Transverse colon (tissue), 4 donors: Measurements from ENCODE around the gene PRLH. TPM values are rescaled to one million over a fixed set of nuclear protein-coding genes. Genes with fewer than 3 reads are reported as not detected.

Experiments
- DNase-seq: peaks from one replicate; pipeline ENCODE4 v3.0.0-alpha.2; 2019
- H3K27ac ChIP-seq, 4 donors: fragments of 200-600 bp; sonication (generic); 2 replicates each; pipeline ENCODE4 v1.5.1; 2016 to 2018; ENCODE audit warnings: inconsistent platforms in 4 of 4
- H3K27me3 ChIP-seq: fragments of 200-600 bp; sonication (generic); 2 replicates; pipeline ENCODE4 v1.5.1; 2017; ENCODE audit warnings: inconsistent platforms
- H3K36me3 ChIP-seq, 4 donors: fragments of 200-600 bp; sonication (generic); 2 replicates each; pipeline ENCODE4 v1.5.1; 2017 to 2019; ENCODE audit warnings: inconsistent platforms in 4 of 4
- H3K4me1 ChIP-seq, 4 donors: fragments of 200-600 bp; sonication (generic); 2 replicates each; pipeline ENCODE4 v1.5.1; 2017 to 2020; ENCODE audit warnings: inconsistent platforms in 4 of 4
- H3K4me3 ChIP-seq, 4 donors: fragments of 200-600 bp; sonication (generic); 1 replicate in 1 of 4; 2 replicates in 3 of 4; pipeline versions ENCODE4 v1.5.1 to v1.6.1; 2017 to 2019; ENCODE audit warnings: inconsistent platforms in 4 of 4
- H3K9me3 ChIP-seq, 2 donors: fragments of 200-600 bp; sonication (generic); 2 replicates each; pipeline ENCODE4 v1.5.1; 2017 to 2019; ENCODE audit warnings: inconsistent platforms in 2 of 2
- EP300 ChIP-seq: sonication (generic); formaldehyde crosslinking; IDR thresholded peaks from one replicate; pipeline ENCODE4 v1.6.1; 2017; ENCODE audit warnings: antibody characterized with exemption, low read depth
- POLR2A ChIP-seq: fragments of 450-650 bp; IDR thresholded peaks from one replicate; pipeline ENCODE4 v1.6.1; 2016; ENCODE audit warnings: antibody characterized with exemption, mild to moderate bottlenecking, moderate library complexity
- POLR2AphosphoS5 ChIP-seq, 3 donors: sonication (generic); formaldehyde crosslinking; IDR thresholded peaks; one replicate each; pipeline ENCODE4 v1.6.1; 2016; ENCODE audit warnings: antibody characterized with exemption in 3 of 3
- WGBS, 2 donors: methylation state at CpG; one replicate each; pipeline ENCODE4 v1.1.5; 2018; ENCODE audit warnings: low coverage in 1 of 2; 5-methylcytosine and 5-hydroxymethylcytosine counted together
- in situ Hi-C, 4 donors: fragments of 200-750 bp; cut with MboI; loops; one replicate each; pipeline versions ENCODE4 v1.15.0 to v1.15.1; 2017; ENCODE audit warnings: low sequenced_read_pairs in 3 of 4, low pct_ligation_motif_present in 1 of 4, low pct_unique_long_range_greater_than_20kb in 1 of 4
- intact Hi-C: fragments of 100-400 bp; cut with DNase I; formaldehyde crosslinking; loops from one replicate; pipeline ENCODE4 v1.15.1; 2023; ENCODE audit warnings: low total_unique reads
- total RNA-seq, 4 donors: library from RNA; depleted of rRNA; stranded (reverse); fragments of >200 nt; gene quantifications; one replicate each; pipeline ENCODE4 v1.1.0, GENCODE V29; 2016
- TF ChIP-seq, protein P1 (sequence below), 5 experiments: fragments of 200-600 bp in 3 of 5; fragments of 450-650 bp in 2 of 5; sonication (generic) in 3 of 5; IDR thresholded peaks; 1 replicate in 2 of 5; 2 replicates in 3 of 5; pipeline ENCODE4 v1.5.1; 2016 to 2017; ENCODE audit warnings: antibody characterized with exemption in 5 of 5, inconsistent platforms in 3 of 5, mild to moderate bottlenecking in 2 of 5, moderate library complexity in 1 of 5

PRLH gene
- total RNA-seq, 4 donors from 2014 or later = not detected

DNA sequence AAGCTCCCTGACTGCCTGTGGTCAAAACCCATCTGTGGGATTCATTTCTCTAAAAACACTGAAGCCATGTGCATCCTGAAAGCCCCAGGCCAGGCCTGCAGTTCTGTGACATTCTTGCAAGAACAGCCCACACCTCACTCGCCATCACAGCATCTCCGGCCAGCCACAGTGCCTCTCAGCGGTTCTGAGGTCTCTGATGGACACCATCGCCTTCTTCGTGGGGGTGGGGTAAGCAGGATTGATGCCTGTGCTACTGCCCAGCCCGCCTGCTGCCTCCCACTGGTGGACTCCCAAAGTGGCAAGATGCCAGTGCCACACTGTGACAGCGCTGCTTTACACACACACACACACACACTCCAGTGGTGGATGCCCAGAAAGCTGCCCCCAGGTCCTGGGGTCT lies 5.2 kb upstream of the PRLH start:
- Histone ChIP-seq H3K9me3 (no peaks in the 10 kb centered on the region), H3K27ac (no peak overlapping the region), H3K36me3 (no peaks in the 10 kb centered on the region), H3K4me1 (peaks cover 5 to 9% (median 7%) of the 10 kb centered on the region in 4 donors), H3K4me3 (no peak overlapping the region), H3K27me3 (peaks cover 12% of the 10 kb centered on the region)
- 76% methylated on average over 7 of the region's 7 CpGs; no CpG with 5 or more reads in 1 of the 2 donors for WGBS, 2 donors
- no peak for DNase-seq
- intact Hi-C loops = no loop called here
- in situ Hi-C loops = loop anchor here in 1 of 4 donors (10.0 to 25.0 kb wide), 2 partner anchors 46 to 399 kb away; no protein-coding TSS in a partner anchor
- TF ChIP-seq, protein P1, sequence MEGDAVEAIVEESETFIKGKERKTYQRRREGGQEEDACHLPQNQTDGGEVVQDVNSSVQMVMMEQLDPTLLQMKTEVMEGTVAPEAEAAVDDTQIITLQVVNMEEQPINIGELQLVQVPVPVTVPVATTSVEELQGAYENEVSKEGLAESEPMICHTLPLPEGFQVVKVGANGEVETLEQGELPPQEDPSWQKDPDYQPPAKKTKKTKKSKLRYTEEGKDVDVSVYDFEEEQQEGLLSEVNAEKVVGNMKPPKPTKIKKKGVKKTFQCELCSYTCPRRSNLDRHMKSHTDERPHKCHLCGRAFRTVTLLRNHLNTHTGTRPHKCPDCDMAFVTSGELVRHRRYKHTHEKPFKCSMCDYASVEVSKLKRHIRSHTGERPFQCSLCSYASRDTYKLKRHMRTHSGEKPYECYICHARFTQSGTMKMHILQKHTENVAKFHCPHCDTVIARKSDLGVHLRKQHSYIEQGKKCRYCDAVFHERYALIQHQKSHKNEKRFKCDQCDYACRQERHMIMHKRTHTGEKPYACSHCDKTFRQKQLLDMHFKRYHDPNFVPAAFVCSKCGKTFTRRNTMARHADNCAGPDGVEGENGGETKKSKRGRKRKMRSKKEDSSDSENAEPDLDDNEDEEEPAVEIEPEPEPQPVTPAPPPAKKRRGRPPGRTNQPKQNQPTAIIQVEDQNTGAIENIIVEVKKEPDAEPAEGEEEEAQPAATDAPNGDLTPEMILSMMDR (IDR thresholded peaks at IDR 0.05) = no peak
- TF ChIP-seq POLR2AphosphoS5 (IDR thresholded peaks at IDR 0.05) (no peak), EP300 (no peak), POLR2A (no peak)

DNA sequence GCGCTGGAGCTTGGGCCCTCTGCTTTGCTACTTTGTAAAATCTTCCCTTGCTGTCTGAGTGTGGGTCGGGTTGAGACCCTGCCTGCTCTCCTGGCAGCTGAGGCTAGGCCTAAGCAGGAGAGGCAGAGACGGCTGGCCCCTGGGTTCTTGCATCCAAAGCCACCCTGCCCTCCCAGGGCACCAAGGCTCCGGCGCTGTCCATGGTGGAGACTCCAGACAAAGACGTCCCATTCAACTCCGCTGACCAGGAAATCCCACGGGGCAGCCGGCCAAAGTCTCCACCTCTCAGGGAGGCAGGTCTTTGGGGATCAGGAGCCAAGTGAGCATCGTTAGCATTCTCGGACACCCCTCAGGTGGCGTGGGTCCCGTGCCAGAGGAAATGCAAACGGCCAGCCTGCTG lies 2.6 kb upstream of the PRLH start:
- no peaks in the 10 kb centered on the region for H3K9me3 ChIP-seq
- no peak for DNase-seq
- no peaks in the 10 kb centered on the region for H3K36me3 ChIP-seq
- in situ Hi-C loops (loop anchor here in 1 of 4 donors (10.0 to 25.0 kb wide), 2 partner anchors 49 to 402 kb away; no protein-coding TSS in a partner anchor), intact Hi-C loops (no loop called here)
- TF ChIP-seq POLR2AphosphoS5 (IDR thresholded peaks at IDR 0.05) (no peak), EP300 (no peak), POLR2A (no peak)
- TF ChIP-seq, protein P1 (IDR thresholded peaks at IDR 0.05) = no peak
- H3K4me1 ChIP-seq = peaks cover 4 to 7% (median 5%) of the 10 kb centered on the region in 4 donors
- H3K27me3 ChIP-seq = peaks cover 12% of the 10 kb centered on the region
- H3K4me3 ChIP-seq = no peak overlapping the region
- no peak overlapping the region for H3K27ac ChIP-seq
- 27% methylated on average over 12 of the region's 14 CpGs; no CpG with 5 or more reads in 1 of the 2 donors for WGBS, 2 donors

DNA sequence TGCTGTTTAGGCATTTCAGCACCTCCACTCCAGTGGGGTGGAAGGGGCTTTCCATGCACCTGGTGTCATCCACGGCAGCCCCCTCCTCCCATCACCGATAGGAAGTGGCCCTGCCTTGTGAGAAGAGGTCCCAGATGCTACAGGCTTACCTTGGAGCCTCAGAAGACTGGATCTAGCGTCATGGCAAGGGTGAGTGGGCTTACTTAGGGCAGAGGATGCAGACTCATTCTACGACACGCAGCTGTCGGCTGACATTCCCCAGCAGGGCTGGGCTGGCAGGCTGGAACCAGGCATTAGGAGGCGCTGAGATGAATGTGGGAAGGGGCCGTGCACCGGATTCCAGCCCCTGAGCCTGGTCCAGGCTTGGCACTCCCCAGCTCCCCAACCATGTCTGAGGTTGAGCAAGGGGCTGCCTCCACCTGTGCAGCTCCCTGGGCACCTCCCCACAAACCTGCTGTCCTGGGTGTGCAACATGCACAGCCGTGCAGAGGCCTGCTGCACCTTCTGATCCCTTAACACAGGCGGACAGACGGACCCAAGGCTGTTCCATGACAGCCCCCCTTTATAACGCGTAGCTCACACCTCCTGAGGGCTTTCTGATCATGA lies 1.7 kb upstream of the PRLH start:
- H3K4me3 ChIP-seq = no peak overlapping the region
- in situ Hi-C loops = loop anchor here in 2 of 4 donors (5.0 to 25.0 kb wide), 3 partner anchors 47 to 402 kb away; no protein-coding TSS in a partner anchor
- no peak overlapping the region for H3K27ac ChIP-seq
- no peaks in the 10 kb centered on the region for H3K9me3 ChIP-seq
- H3K27me3 ChIP-seq = peaks cover 12% of the 10 kb centered on the region
- H3K36me3 ChIP-seq = no peaks in the 10 kb centered on the region
- intact Hi-C loops = no loop called here
- TF ChIP-seq EP300 (no peak), POLR2AphosphoS5 (IDR thresholded peaks at IDR 0.05) (no peak), POLR2A (no peak)
- TF ChIP-seq, protein P1 (IDR thresholded peaks at IDR 0.05) = no peak
- DNase-seq = no peak
- WGBS, 2 donors = 83% methylated on average over 14 of the region's 14 CpGs; no CpG with 5 or more reads in 1 of the 2 donors
- H3K4me1 ChIP-seq = no peaks in the 10 kb centered on the region

DNA sequence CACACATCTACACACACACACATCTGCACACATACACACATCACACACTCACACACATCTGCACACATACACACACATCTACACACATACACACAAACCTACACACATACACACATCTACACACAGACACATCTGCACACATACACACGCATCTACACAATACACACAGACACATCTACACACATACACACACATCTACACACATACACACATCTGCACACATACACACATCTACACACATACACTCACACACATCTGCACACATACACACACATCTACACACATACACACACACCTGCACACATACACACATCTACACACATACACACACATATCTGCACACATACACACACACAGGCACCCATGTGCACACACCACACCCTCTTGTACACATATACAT lies 400 bp upstream of the PRLH start:
- Histone ChIP-seq H3K4me1 (no peaks in the 10 kb centered on the region), H3K9me3 (no peaks in the 10 kb centered on the region), H3K4me3 (no peak overlapping the region), H3K27ac (no peak overlapping the region), H3K36me3 (no peaks in the 10 kb centered on the region), H3K27me3 (peaks cover 12% of the 10 kb centered on the region)
- intact Hi-C loops = no loop called here
- 91 to 100% methylated on average over 1 of the region's 1 CpG for WGBS, 2 donors
- TF ChIP-seq, protein P1 (IDR thresholded peaks at IDR 0.05) = no peak
- TF ChIP-seq EP300 = no peak
- no peak for TF ChIP-seq POLR2AphosphoS5 (IDR thresholded peaks at IDR 0.05)
- no peak for TF ChIP-seq POLR2A
- in situ Hi-C loops = loop anchor here in 2 of 4 donors (5.0 to 25.0 kb wide), 3 partner anchors 49 to 404 kb away; no protein-coding TSS in a partner anchor
- DNase-seq = no peak
